Kidney tubule cell (primary cell): ENCODE data around the gene CLIP1.

Source experiments
- DNase-seq: peaks from one replicate; pipeline ENCODE4 v3.0.0-alpha.2; 2018; ENCODE audit warnings: low spot score

Gene CLIP1

DNA sequence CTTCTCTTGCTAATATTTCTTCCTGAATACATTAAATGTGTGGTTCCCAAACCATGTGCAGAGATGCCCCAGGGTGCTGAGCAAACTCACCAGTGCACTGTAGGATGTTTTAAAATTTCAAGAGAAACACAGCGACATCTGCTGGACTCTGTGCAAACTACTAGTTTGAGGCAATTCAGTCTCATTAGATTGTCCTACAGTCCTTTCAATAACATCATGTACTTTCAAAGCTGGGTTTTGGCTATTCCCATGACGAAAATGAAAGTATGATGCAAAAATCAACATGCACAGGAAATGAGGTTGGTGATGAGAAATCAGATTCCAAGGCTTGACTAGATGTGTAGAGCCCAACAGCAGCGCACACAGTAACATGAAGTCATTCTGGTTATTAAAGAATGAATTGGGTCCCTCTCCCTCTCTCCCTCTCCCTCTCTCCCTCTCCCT lies 66.3 kb downstream of the CLIP1 start:
- peak; percentile 60 for DNase-seq

DNA sequence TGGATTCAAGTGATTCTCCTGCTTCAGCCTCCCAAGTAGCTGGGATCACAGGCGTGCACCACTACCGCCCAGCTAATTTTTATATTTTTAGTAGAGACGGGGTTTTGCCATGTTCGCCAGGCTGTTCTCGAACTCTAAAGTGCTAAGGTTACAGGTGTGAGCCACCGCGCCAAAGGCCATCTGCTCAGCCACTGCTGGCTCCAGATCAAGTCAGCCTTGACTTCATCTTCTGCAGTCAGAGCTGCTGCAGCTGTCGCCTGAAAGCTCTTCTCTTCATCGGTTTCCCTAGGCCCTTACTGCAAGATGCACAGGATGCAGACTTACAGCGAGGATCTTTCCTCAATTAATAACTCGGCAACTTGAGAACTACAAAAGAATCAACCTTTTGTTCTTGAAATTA lies 66.8 kb downstream of the CLIP1 start:
- DNase-seq: no peak

DNA sequence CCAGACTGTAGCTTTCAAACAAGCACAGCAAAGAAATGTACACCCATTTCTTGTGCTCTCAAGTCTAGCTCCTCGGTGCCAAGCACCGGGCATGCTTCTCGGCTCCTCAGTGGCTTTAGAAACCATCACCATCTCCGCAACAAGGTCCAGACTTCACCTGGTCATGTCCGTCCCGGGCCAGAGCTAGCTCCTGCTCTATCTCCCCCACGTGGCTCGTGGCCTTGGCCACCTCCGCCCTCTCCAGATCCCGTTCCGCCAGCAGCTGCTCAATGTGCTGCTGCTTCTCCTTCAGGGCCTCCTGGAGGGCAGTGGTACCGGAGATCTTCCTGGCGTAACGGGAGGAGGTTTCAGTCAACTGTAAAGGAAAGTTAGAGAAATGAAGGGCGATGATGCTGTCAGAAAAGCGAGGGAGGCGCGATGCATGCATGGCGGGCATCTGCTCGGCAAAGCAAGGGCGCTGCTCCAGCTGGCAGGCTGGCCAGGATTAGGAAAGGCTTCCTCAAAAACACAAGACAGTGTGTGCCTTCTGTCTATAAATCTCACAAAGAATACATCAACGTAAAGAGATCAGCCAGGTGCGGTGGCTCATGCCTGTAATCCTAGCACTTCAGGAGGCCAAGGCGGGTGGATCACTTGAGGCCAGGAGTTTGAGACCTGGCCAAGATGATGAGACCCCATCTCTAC lies 67.4 kb downstream of the CLIP1 start:
- DNase-seq: no peak

DNA sequence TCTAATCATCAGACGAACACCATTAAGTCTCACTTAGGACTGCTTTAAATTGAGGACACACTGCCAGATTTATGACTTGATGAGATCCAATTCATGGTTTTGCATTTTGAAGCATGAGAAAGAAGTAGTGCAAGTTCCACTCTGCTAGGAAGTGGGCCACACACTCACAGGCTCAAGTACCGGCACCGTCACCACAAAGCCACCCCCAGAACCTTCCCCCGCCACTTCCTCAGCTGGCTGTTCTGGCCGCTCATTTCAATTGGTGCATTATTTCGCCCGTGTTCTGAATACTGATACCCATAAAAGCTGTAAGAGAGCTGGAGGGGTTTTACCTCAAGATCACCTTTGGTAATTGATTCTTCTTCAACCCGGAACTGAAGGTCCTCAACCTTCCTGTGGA lies 70.1 kb downstream of the CLIP1 start:
- no peak for DNase-seq

DNA sequence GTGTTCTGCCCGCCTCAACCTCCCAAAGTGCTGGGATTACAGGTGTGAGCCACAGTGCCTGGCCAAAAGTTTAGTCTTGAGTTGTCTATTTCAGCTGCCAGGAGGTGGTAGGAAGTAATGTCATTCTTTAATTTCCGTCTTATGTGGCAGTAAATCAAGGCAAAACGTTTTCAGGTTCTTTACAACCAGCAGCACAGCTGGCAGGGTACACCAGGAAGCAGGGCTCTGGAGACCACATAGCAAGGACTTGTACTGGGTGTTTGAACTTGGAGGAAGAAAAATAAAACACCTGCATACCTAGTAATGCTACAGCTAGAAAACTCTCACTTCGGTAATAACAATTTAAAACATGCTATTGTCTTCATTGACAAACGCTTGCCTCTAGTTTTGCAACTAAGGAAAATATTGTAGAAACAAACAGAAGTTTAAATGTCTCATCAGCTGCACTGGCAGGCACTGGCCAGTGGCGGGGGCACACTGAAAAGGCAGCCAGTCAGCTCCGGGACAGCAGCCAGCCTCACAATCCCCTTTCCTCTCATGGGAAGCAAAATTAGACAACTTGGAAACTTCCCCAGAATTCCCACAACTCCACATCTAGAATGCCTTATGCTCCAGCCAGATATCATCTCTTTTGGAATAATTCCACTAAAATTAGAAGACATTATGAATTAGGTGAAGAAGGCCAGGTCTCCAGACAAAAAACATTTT lies 72.2 kb downstream of the CLIP1 start:
- no peak for DNase-seq

DNA sequence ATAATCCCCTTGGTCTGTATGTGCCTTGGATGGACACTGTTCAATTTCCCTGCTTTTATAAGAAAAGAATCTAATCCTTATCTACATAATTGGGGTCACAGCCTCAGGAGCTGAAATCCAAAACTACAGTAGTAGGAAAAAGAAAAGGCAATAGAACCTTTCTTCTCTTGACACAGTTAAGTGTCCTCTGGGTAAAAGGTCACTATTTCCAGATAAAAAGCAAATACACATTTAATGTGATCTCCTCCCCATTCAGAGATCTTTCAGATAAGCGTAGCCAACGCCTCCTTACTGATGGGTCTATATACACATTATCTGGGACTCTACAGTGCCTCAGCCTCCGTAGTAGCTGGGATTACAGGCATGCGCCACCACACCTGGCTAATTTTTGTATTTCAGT lies 73.4 kb downstream of the CLIP1 start:
- no peak for DNase-seq

DNA sequence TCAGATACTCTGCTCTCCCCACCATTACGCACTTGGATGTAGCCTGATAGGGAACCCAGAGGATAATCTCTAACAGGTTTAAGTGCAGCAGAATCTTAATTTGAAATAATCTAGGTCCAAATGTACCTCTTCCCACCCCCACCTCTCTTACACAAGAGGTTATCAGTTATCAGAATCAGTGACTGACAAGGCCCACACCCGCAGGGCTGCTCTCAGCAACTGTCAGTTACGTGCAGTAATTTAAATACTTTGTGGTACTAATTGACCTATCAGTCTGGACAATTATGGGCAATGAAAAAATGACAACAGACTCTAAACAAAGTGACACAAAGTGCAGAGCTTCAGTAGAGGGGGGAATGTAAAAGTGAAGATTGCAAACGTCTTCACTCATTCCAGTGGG lies 74.0 kb downstream of the CLIP1 start:
- DNase-seq: no peak

DNA sequence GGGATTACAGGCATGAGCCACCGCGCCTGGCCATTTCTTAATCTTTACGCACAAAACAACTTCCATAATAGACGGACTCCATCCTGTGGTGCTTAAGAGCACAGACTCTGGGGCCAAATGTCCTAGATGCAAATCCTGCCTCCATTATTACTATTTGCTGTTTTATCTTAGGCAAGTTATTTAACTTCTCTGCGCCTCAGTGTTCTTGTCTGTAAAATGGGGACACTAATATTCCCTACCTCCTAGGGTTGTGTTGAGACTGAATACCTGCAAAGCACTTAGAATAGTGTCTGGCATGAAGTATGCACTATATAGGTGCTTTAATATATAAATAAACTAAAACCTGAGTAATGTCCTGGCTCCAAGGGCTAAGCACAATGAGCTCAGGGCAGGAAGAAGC lies 76.4 kb downstream of the CLIP1 start:
- DNase-seq: no peak

DNA sequence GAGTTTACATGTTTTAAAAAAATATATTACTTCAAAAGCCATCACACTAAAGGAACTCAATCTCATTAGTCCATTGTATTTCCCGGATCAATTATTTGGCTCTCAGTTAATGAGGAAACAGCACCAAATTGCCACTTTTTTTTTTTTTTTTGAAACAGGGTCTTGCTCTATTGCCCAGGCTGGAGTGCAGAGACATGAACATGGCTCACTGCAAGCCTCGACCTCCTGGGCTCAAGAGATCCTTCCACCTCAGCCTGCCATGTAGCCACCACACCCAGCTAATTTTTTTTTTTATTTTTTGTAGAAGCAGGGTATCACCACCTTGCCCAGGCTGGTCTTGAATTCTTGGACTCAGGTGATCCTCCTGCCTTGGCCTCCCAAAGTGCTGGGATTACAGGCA lies 77.4 kb downstream of the CLIP1 start:
- no peak for DNase-seq

DNA sequence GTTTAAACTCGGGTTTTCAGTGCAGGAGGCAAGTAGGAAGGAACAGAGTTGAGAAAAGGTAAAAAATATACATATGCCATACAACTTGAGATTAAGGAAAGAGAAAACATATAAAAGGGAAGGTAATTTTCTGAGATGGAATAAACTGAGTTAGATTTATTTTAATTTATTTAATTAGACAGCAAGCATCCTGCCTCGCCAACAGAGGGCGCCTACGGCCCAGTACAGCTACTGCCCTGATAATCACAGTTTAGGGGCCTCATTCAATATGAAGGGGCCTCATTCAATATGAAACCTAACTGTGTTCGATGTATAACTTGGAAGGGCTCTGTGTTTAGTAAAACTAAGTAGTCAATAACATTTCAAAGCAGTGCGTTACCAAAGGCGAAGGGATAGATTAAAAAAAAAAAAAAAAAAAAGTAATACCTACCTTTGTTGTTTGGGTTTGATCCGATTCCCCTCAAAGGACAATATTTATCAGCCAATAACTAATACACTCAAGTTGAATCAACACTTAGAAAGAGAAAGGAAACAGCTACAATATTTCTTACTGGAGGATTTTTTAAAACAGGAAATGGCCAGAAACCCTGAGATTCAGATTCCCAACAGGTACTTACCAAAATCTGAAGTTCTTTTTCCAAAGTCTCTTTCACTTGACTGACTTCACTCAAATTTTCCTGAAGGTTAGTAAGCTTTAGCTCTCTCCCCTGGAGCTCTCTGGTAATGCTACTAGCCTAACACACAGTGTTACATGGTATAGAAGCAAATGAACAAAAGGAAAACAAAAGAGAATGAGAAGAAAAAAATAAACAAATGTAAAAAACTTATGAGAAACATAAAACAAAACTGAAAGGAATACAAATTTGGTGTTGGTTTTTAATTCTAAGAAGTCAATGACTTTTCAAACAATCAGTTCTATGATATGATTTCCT lies 86.2 kb downstream of the CLIP1 start:
- DNase-seq: peak; percentile 44

DNA sequence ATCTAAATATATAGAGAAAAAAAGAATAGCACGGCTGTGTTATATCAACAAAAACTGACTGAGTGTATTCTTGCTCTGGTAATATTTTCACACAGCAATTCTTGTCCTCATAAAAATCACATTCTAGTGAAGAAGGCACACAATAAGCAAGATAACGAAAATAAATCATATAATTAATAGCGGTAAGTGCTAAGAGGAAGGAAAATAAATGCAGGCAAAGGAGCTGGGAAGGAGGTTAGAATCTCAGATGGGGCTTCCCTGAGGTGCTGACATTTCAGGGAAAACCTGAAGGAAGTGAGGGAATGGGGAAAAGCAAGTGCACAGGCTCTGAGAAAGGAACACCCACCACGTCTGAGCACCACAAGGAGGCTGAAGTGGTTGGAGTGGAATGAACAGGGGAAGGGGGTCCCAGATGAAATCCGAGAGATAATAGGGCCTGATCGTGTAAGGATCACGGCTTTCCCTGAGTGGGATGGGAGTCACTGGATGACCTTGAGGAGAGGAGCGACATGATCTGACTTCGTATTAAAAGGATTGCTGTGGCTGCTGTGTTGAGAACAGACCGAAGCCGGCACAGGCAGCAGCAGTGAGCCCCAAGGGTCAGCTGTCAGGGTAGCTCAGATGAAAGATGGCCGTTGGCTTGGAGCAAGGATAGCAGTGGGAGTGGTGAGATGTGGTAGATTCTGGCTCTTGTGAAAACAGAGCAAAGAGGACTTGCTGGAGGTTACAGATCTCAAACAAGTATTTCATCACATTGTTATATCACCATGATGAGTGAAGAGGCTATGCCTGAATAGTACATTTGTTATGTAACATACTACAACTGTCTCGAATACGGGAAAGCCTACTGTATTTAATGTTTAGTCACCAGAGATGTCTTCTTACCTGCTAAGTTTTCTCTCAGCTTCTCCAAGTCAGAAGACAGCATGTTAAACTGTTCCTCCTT lies 89.1 kb downstream of the CLIP1 start:
- no peak for DNase-seq

DNA sequence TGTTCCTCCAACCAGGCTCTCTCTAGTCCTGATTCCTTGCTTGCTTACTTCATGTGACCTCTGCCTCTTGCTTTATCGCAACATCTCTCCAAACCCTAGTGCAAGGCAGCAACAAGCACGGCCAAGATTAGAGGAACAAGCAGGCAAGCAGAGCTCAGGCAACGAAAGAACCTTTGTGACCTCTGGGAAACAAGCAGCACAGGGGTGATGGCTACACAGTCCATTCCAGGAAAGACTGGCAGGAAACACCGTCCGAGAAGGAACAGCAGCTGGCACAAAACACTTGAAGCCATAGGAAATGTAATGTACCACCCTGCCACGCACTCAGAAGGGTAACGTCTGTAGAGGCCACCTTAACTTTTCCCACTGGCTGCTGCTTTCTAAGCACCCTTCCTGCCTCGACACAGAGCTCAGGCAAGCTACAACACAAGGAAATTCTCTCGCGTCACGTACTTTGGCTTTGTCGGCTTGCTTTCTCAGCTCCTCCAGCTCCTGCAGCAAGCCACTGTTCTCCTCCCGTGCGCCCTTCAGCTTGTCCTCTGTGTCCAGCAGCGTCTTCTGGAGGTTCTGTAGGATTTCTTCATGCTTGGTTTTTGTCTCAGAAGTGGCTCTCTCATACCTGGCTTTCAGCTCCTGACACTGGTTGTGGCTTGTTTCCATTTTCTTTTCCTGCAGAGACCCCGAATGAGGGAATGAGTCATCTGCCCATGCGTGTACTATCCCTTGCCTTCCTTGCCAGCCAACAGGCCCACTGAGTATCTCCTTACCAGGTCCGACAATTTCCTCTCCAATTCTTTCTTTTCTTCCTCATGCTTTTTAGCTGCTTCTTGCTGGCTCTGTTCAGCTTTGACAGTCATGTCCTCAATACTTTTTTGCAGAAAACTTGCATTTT lies 94.7 kb downstream of the CLIP1 start:
- DNase-seq: no peak

DNA sequence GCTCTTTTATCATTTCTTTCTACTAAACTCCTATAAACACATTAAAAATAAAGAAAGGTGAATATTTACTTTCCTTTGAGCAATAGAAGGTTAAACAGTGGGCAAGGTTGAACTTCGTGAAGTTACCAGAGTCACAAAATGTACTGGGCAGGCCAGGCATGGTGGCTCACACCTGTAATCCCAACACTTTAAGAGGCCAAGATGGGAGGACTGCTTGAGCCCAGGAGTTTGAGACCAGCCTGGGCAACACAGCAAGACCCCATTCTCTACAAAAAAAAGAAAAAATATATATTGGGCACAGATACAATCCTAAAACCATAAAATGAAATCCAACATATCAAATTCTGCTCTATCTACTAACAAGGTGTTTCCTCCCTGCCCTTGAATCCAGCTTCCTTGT lies 95.5 kb downstream of the CLIP1 start:
- DNase-seq: no peak

DNA sequence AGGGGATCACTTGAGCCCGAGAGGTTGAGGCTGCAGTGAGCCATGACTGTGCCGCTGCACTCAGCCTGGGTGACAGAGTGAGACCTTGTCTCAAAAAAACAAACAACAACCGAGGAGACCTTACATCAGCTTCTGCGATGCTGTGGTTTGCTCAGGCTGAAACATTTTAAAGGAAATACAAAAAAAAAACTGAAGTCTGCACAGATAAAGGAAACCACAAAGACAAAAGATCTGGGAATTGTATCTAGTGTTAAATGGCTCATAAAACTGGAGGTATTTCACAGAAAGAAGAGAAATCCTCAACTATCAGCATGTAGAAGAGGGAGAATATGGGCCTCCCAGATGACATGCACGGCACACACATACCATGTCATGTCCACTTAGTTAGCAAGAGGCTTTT lies 95.9 kb downstream of the CLIP1 start:
- peak; percentile 35 for DNase-seq

DNA sequence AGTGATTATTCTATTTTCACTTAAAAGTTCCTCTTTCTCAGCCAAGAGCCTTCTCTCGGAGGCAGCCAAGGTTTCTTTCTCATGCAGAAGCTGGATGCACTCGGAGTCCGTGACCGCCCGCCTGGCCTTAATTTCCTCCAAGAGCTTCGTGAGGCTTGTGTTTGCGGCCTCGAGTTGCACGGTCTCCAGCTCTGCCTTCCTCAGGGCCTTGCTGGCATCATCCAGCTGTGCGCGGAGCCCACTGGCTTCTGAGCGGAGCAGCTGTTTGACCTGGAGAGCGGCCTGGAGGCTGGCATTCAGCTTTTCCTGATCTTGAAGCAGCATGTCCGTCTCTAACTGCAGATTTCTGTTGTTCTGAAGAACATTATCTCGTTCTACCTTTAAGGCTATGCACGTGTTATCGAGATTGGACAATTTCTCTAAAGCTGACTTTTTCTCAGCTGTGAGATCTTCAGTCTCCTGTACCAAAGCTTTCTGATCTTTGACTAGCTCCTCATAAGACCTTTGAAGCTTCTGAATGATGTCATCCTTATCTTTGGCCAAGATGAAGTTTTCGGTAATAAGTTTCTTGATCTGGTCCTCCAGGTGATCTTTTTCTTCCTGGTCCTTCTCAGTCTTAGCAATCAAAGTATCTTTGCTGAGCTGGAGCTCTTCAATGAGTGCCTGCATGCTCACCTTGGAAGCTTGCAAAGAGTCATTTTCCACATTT lies 99.0 kb downstream of the CLIP1 start:
- DNase-seq: no peak

DNA sequence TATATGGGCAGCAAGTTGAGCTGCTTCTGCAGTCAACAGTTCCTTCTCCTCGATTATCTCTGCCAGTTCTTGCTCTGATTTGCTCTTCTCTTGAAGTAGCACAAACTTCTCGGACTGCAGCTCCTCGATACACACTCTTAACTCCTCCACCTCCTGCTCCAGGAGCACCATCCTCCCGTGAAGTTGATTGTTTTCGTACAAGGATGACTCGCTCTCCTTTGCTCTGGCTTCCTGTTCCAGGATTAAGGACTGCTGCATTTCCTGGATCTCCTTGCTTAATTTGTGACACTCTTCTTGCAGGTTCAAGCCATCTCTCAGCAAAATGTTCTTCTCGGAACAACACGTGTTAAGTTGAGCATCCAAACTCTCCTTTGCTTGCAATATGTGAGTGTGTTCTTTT lies 100.0 kb downstream of the CLIP1 start:
- peak; percentile 45 for DNase-seq

DNA sequence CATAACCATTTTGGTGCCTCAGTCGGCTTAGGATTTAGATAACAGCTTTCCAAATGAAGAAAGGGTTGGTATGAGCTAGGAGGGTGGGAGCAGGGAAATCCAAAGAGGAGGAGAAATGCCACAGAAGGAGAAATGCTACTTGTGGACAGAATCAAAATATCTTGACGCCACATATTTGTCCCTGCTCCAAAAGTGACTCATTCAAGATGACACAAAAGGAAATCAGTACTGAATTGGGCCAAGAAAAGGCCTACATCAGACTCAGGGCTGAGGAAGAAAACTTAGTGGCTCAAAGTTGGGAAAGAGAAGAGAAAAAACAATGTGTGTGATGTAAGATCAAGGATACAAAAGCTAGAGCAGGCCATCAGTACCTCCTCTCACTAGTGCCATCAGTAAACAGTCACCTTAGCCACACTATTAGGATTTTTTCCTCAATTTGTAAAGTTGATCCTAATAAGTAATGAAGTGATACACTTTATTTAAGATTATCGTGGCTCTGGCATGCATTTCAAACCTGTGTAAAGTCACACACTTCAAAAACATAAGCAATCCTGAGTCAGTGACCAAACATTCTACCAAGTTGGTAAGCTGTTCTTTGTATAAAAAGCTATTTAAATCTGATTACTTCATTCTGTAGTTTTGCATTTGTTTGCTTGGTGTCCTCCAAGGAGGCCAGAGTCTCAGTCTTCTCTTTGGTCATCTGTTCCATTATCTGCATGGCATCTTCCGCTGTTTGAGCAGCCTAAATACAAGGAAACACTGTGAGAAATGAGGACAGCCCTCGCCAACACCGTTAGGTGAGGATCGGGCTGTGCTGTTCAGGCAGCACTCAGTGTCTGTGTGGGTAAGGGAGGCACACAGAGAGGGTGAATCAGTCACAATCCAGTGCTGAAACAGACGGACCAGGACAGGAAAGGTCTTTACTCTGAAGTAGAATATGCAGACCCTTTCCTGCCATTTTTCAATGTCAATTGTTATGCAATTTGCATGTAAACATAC lies 103.6 kb downstream of the CLIP1 start:
- DNase-seq: peak; percentile 75

DNA sequence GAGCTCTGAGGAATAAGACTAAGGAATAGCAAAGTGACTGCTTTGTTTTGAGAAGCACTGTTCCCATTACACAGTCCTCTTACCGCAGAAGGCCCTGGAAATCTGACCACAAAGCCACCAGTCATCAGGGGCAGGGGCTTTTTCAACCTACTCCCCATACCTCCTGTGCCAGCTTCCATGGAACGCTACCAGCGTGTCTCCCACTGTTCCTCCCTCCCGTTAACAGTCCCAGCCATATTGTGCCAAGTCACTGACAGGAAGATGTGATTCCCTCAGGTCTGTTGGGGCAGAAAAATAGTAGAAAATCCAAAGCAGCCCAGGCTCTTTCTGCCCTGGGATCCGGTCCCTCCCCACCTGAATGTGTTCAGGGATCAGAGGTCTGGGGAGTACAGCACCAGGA lies 109.5 kb downstream of the CLIP1 start:
- no peak for DNase-seq

DNA sequence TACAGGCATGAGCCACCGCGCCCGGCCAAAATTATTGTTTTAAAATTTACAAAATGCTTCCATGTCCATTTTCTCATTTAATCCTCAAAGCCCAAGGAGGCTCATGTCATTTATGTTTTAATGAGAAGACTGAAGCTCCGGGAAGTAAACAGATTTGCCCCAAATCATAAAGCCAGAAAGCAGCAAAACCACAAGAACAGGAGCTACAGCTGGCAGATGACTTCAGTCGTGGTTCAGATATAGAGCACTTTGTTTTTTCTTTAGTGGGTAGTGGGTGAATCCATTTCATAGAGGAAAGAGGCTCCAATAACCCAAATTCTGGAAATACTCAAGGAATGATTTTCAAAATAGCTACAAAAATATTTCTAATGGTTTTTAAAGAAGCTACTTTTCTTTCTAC lies 110.8 kb downstream of the CLIP1 start:
- DNase-seq: no peak
